IMR-90 (cell line): Measurements from ENCODE around the gene UBL3. TPM values are rescaled to one million over a fixed set of nuclear protein-coding genes. Genes with fewer than 3 reads are reported as not detected.

Experiments
- ATAC-seq: fragments of 200-7000 bp; cut with Tn5 transposase; 2 replicates; pipeline ENCODE4 v1.9.1; 2020; ENCODE audit warnings: low read depth, mild to moderate bottlenecking, moderate library complexity
- BruUV-seq: library from RNA; stranded (reverse); fragments of 400-500 nt; replicated peaks from 2 replicates; lab custom pipeline; 2021; lab: Mats Ljungman, UMichigan
- CTCF ChIA-PET: fragments of 300-600 bp; formaldehyde crosslinking; extraction: SDS; loops from one replicate; lab custom pipeline; 2021; ENCODE audit warnings: antibody characterized with exemption; lab: Yijun Ruan, JAX
- POLR2A ChIA-PET: fragments of 300-600 bp; sonication (Branson Sonifier 250); formaldehyde crosslinking; loops from one replicate; lab custom pipeline; 2022; ENCODE audit warnings: antibody characterized with exemption; ENCODE audit not compliant: unreplicated experiment; lab: Charles Lee
- DNase-seq: peaks from one replicate; pipeline ENCODE4 v3.0.0; 2013
- H2AFZ ChIP-seq: replicated peaks from 2 replicates; pipeline ENCODE3; 2013; ENCODE audit warnings: low read length, mild to moderate bottlenecking; ENCODE audit not compliant: poor library complexity
- H2AK5ac ChIP-seq: 2 replicates; pipeline ENCODE4 v1.6.1; 2013; ENCODE audit warnings: low read depth, low read length, inconsistent platforms
- H2AK9ac ChIP-seq: replicated peaks from 2 replicates; pipeline ENCODE3; 2013; ENCODE audit warnings: mild to moderate bottlenecking, low read depth, low read length, moderate library complexity; ENCODE audit not compliant: poor library complexity
- H2BK120ac ChIP-seq: 2 replicates; pipeline ENCODE4 v1.6.1; 2013; ENCODE audit warnings: low read depth, low read length, inconsistent platforms
- H2BK15ac ChIP-seq: 3 replicates; pipeline ENCODE4 v1.6.1; 2013; ENCODE audit warnings: low read depth, low read length, inconsistent platforms
- H2BK20ac ChIP-seq: 2 replicates; pipeline ENCODE4 v1.6.1; 2013; ENCODE audit warnings: low read depth, mild to moderate bottlenecking, inconsistent platforms, low read length, moderate library complexity
- H2BK5ac ChIP-seq: 2 replicates; pipeline ENCODE4 v1.6.1; 2013; ENCODE audit warnings: mild to moderate bottlenecking, low read depth, low read length, inconsistent platforms; ENCODE audit not compliant: poor library complexity, severe bottlenecking
- H3K14ac ChIP-seq: replicated peaks from 2 replicates; pipeline ENCODE4 v1.6.1; 2013; ENCODE audit warnings: low read depth, low read length, inconsistent platforms
- H3K18ac ChIP-seq: 2 replicates; pipeline ENCODE4 v1.6.1; 2013; ENCODE audit warnings: low read depth, low read length, control low read depth
- H3K23ac ChIP-seq: 2 replicates; pipeline ENCODE4 v1.6.1; 2013; ENCODE audit warnings: low read depth, low read length, inconsistent platforms
- H3K27ac ChIP-seq: 2 replicates; pipeline ENCODE4 v1.5.1; 2013; ENCODE audit warnings: mild to moderate bottlenecking, control low read depth, low read length; ENCODE audit not compliant: insufficient read depth
- H3K27me3 ChIP-seq: 2 replicates; pipeline ENCODE4 v1.6.1; 2013; ENCODE audit warnings: low read length; ENCODE audit not compliant: control insufficient read depth, insufficient read depth
- H3K36me3 ChIP-seq: 2 replicates; pipeline ENCODE4 v1.6.1; 2013; ENCODE audit warnings: low read length, mixed read lengths; ENCODE audit not compliant: control insufficient read depth, insufficient read depth
- H3K4ac ChIP-seq: 2 replicates; pipeline ENCODE4 v1.6.1; 2013; ENCODE audit warnings: low read depth, low read length, inconsistent platforms
- H3K4me1 ChIP-seq: 2 replicates; pipeline ENCODE4 v1.6.1; 2013; ENCODE audit warnings: low read length, mixed read lengths; ENCODE audit not compliant: control insufficient read depth, insufficient read depth
- H3K4me2 ChIP-seq: 2 replicates; pipeline ENCODE4 v1.6.1; 2013; ENCODE audit warnings: low read depth, mild to moderate bottlenecking, control low read depth, low read length, moderate library complexity
- H3K4me3 ChIP-seq: 2 replicates; pipeline ENCODE4 v1.5.1; 2013; ENCODE audit warnings: low read depth, mild to moderate bottlenecking, control low read depth, low read length, moderate library complexity; ENCODE audit not compliant: insufficient read depth
- H3K56ac ChIP-seq: 2 replicates; pipeline ENCODE4 v1.6.1; 2013; ENCODE audit warnings: low read length, inconsistent platforms; ENCODE audit not compliant: insufficient read depth; ENCODE audit errors: extremely low read depth
- H3K79me1 ChIP-seq, 2 experiments: 2 replicates each; pipeline ENCODE4 v1.6.1; 2013; ENCODE audit warnings: low read length in 2 of 2, inconsistent platforms in 1 of 2, low read depth in 1 of 2
- H3K9ac ChIP-seq: 2 replicates; pipeline ENCODE4 v1.6.1; 2013; ENCODE audit warnings: low read depth, low read length, control low read depth
- H3K9me1 ChIP-seq: 2 replicates; pipeline ENCODE4 v1.6.1; 2013; ENCODE audit warnings: low read length, inconsistent platforms; ENCODE audit not compliant: insufficient read depth
- H3K9me3 ChIP-seq: 2 replicates; pipeline ENCODE4 v1.6.1; 2013; ENCODE audit warnings: low read length; ENCODE audit not compliant: control insufficient read depth, insufficient read depth
- H4K20me1 ChIP-seq: 2 replicates; pipeline ENCODE4 v1.6.1; 2013; ENCODE audit warnings: low read length, inconsistent platforms; ENCODE audit not compliant: insufficient read depth
- H4K5ac ChIP-seq: 2 replicates; pipeline ENCODE4 v1.6.1; 2013; ENCODE audit warnings: mild to moderate bottlenecking, low read depth, low read length, control low read depth
- H4K8ac ChIP-seq, 2 experiments: 2 replicates each; pipeline ENCODE4 v1.6.1; 2013; ENCODE audit warnings: low read depth in 2 of 2, low read length in 2 of 2, control low read depth in 1 of 2, inconsistent platforms in 1 of 2
- H4K91ac ChIP-seq: 2 replicates; pipeline ENCODE4 v1.6.1; 2013; ENCODE audit warnings: low read depth, low read length, inconsistent platforms; ENCODE audit not compliant: insufficient read depth
- BHLHE40 ChIP-seq: fragments of 150-350 bp; IDR thresholded peaks from 2 replicates; pipeline ENCODE4 v1.6.1; 2016; ENCODE audit warnings: mild to moderate bottlenecking, low read depth, low read length
- CTCF ChIP-seq: conservative IDR thresholded peaks from 2 replicates; pipeline ENCODE4 v1.5.1; 2012; ENCODE audit warnings: mild to moderate bottlenecking, low read depth, low read length, improper control_type of control experiment
- MAFK ChIP-seq: IDR thresholded peaks from 2 replicates; pipeline ENCODE4 v1.6.1; 2012; ENCODE audit warnings: low read depth, low read length, improper control_type of control experiment
- MXI1 ChIP-seq: IDR thresholded peaks from 2 replicates; pipeline ENCODE4 v1.6.1; 2012; ENCODE audit warnings: low read depth, mild to moderate bottlenecking, low read length, moderate library complexity, borderline replicate concordance
- NFE2L2 ChIP-seq: fragments of 150-350 bp; IDR thresholded peaks from 2 replicates; pipeline ENCODE4 v1.6.1; 2016; ENCODE audit warnings: low read depth, mild to moderate bottlenecking, low read length
- WGBS, 2 experiments: methylation state at CpG; one replicate each; pipeline versions ENCODE4 v1.1.5 to v1.1.7; 2013; ENCODE audit warnings: missing lambda C conversion rate in 2 of 2; ENCODE audit not compliant: insufficient read length in 1 of 2; ENCODE audit errors: extremely low coverage in 2 of 2; 5-methylcytosine and 5-hydroxymethylcytosine counted together
- dilution Hi-C: fragments of 300-500 bp; cut with HindIII; formaldehyde crosslinking; loops from one replicate; pipeline ENCODE4 v1.14.3; 2018; ENCODE audit warnings: low sequenced_read_pairs; ENCODE audit not compliant: unreplicated experiment
- in situ Hi-C: fragments of 300-500 bp; cut with MboI; formaldehyde crosslinking; loops from 3 replicates; pipeline ENCODE4 v1.14.3; 2019; ENCODE audit warnings: low sequenced_read_pairs, inconsistent platforms, mixed read lengths
- intact Hi-C: fragments of 100-400 bp; cut with micrococcal nuclease; formaldehyde crosslinking; loops from 2 replicates; pipeline ENCODE4 v1.10.0; 2022
- polyA plus RNA-seq, 3 experiments: library from polyadenylated mRNA; depleted of rRNA; stranded (reverse); fragments of >200 nt; gene quantifications; 2 replicates each; pipeline ENCODE4 v1.2.3, GENCODE V29; 2012; ENCODE audit warnings: low replicate concordance in 1 of 3
- total RNA-seq: library from RNA; depleted of rRNA; stranded (reverse); fragments of >200 nt; gene quantifications from 2 replicates; pipeline ENCODE4 v1.2.3, GENCODE V29; 2012

The UBL3 gene
- total and polyA plus RNA-seq, 2 of the 4 experiments (the other 2 are of a cell fraction) = 16.0 to 19.9 TPM

GRCh38 chr13:29840585-29840984 lies 9.8 kb downstream of the UBL3 start (continued):
- no peak for TF ChIP-seq MAFK

- ChIA-PET CTCF (interaction anchor here (0.6 to 1.5 kb wide), 3 partner anchors 13 to 316 kb away, joined by 3 to 4 read pairs (median 3); no protein-coding TSS in a partner anchor), POLR2A (no interaction called here)
- DNase-seq (no peak), ATAC-seq (no peak)
- Histone ChIP-seq H3K79me1 (peaks cover 25 to 42% of the 10 kb centered on the region in 2 experiments), H3K9me3 (no peaks in the 10 kb centered on the region), H2AK9ac (no peak overlapping the region), H3K4me2 (no peak overlapping the region), H4K20me1 (peaks cover 30% of the 10 kb centered on the region), H3K4me1 (no peaks in the 10 kb centered on the region; the same call in 1 of the 2 replicates), H3K4ac (no peak overlapping the region), H4K8ac (no peak overlapping the region), H3K36me3 (no peaks in the 10 kb centered on the region), H3K23ac (no peak overlapping the region), H2AK5ac (no peak overlapping the region), H3K18ac (no peak overlapping the region), H2BK20ac (no peak overlapping the region), H3K9me1 (peaks cover 4% of the 10 kb centered on the region; the same call in 1 of the 2 replicates), H3K4me3 (no peak overlapping the region), H3K56ac (no peak overlapping the region), H4K91ac (no peak overlapping the region), H3K27me3 (no peaks in the 10 kb centered on the region), H3K27ac (no peak overlapping the region), H2BK5ac (no peak overlapping the region), H2BK120ac (no peak overlapping the region), H2AFZ (no peak overlapping the region), H2BK15ac (no peak overlapping the region), H4K5ac (no peak overlapping the region), H3K9ac (no peak overlapping the region), H3K14ac (no peak overlapping the region)
- WGBS, 2 experiments = no CpG with 5 or more reads among the region's 9 CpGs
- BruUV-seq = no TSS peak
- TF ChIP-seq MAFK = no peak
- TF ChIP-seq BHLHE40 = no peak
- no peak for TF ChIP-seq CTCF
- TF ChIP-seq MXI1 = no peak
- no peak for TF ChIP-seq NFE2L2
- dilution Hi-C loops (no loop called here), in situ Hi-C loops (no loop called here), intact Hi-C loops (loop anchor here (5.0 kb wide), 1 partner anchor 43 kb away; no protein-coding TSS in a partner anchor)
Measured at GRCh38 chr13:29835280-29836061, 14.9 kb downstream of the UBL3 start.
